Tibial nerve (tissue), 4 donors: ENCODE measurements around the gene KRTAP10-3. TPM values are rescaled to one million over a fixed set of nuclear protein-coding genes. Genes with fewer than 3 reads are reported as not detected.
"Not testable (repeated sequence)": the region's sequence is repeated elsewhere in the genome, so short reads cannot be mapped to it uniquely, and the experiment has no call there.

ENCODE experiments used
- DNase-seq, 2 donors: peaks; one replicate each; pipeline ENCODE4 v3.0.0-alpha.2; 2019; ENCODE audit warnings: low spot score in 2 of 2
- H3K27ac ChIP-seq, 4 donors: fragments of 200-600 bp; sonication (generic) in 3 of 4; one replicate each; pipeline ENCODE4 v1.5.1; 2017 to 2019; ENCODE audit warnings: mild to moderate bottlenecking in 1 of 4
- H3K27me3 ChIP-seq, 2 donors: fragments of 200-600 bp; sonication (generic) in 1 of 2; one replicate each; pipeline versions ENCODE4 v1.5.1 to v1.6.0; 2017 to 2019
- H3K36me3 ChIP-seq, 3 donors: fragments of 200-600 bp; sonication (generic); one replicate each; pipeline ENCODE4 v1.5.1; 2018 to 2019
- H3K4me1 ChIP-seq, 4 donors: fragments of 200-600 bp; sonication (generic) in 3 of 4; one replicate each; pipeline ENCODE4 v1.5.1; 2017 to 2019
- H3K4me3 ChIP-seq, 4 donors: fragments of 200-600 bp; sonication (generic) in 3 of 4; one replicate each; pipeline ENCODE4 v1.5.1; 2017 to 2019; ENCODE audit warnings: mild to moderate bottlenecking in 1 of 4, moderate library complexity in 1 of 4
- H3K9me3 ChIP-seq, 4 donors: fragments of 200-600 bp; sonication (generic) in 3 of 4; one replicate each; pipeline ENCODE4 v1.5.1; 2017 to 2019
- EP300 ChIP-seq, 2 donors: sonication (generic); formaldehyde crosslinking; IDR thresholded peaks; one replicate each; pipeline ENCODE4 v1.6.1; 2017; ENCODE audit warnings: antibody characterized with exemption in 2 of 2, mild to moderate bottlenecking in 1 of 2
- POLR2A ChIP-seq, 2 donors: fragments of 450-650 bp; IDR thresholded peaks; one replicate each; pipeline ENCODE4 v1.6.1; 2017; ENCODE audit warnings: antibody characterized with exemption in 2 of 2, mild to moderate bottlenecking in 2 of 2, moderate library complexity in 2 of 2
- WGBS, 2 donors: methylation state at CpG; one replicate each; pipeline ENCODE4 v1.1.5; 2018; 5-methylcytosine and 5-hydroxymethylcytosine counted together
- total RNA-seq, 4 donors: library from RNA; depleted of rRNA; stranded (reverse); fragments of >200 nt; gene quantifications; one replicate each; pipeline ENCODE4 v1.1.0, GENCODE V29; 2016
- TF ChIP-seq, protein P1 (sequence below), 5 experiments: fragments of 200-600 bp in 3 of 5; fragments of 450-650 bp in 2 of 5; sonication (generic) in 3 of 5; IDR thresholded peaks; one replicate each; pipeline ENCODE4 v1.5.1; 2016 to 2019; ENCODE audit warnings: antibody characterized with exemption in 5 of 5, mild to moderate bottlenecking in 3 of 5, moderate library complexity in 2 of 5

The KRTAP10-3 gene
- total RNA-seq, 4 donors from 2014 or later: not detected

DNA sequence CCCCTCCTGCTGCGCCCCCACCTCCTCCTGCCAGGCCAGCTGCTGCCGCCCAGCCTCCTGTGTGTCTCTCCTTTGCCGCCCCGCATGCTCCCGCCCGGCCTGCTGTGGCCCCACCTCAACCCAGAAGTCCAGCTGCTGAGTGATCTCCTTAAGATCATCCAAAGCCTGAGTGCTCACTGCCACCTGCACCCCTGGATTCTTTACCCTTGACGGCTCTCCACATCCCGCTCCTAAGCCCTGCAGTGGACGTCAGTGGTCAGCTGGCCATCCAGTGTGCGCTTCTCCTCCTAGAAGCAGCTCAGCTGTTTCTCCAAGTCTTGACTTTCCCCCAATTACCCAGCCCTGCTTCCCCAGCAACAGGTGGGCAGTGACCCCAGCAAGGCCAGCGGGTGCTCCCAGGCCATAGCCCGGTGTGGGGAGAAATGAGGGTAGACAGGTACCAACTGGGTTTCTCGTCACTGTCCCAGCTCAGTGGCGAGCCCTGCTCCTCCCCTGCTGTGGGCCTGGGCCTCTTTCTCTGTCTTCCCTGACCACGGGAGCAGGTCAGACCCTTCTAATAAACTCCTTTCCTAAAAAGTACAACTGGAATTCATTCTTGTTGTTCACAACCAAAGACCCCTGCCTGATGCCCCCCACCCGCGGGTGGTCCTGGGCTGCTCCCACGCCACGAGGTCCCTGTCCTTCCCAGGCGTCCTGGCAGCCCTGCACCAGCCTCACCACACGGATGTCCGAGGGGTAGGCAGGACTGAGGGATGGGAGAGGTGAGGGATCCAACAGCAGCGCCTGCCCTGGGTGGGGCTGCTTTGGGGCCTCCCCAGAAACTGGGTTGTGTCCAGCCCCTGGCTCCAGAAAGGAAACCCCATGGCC lies 43.2 kb upstream of the KRTAP10-3 start:
- Histone ChIP-seq H3K9me3 (peaks cover 0 to 24% (median 0%) of the 10 kb centered on the region in 4 donors), H3K36me3 (no peaks in the 10 kb centered on the region), H3K4me3 (no peak overlapping the region), H3K27me3 (no peaks in the 10 kb centered on the region), H3K4me1 (no peaks in the 10 kb centered on the region), H3K27ac (no peak overlapping the region)
- no peak for TF ChIP-seq POLR2A (IDR thresholded peaks at IDR 0.05)
- TF ChIP-seq, protein P1, sequence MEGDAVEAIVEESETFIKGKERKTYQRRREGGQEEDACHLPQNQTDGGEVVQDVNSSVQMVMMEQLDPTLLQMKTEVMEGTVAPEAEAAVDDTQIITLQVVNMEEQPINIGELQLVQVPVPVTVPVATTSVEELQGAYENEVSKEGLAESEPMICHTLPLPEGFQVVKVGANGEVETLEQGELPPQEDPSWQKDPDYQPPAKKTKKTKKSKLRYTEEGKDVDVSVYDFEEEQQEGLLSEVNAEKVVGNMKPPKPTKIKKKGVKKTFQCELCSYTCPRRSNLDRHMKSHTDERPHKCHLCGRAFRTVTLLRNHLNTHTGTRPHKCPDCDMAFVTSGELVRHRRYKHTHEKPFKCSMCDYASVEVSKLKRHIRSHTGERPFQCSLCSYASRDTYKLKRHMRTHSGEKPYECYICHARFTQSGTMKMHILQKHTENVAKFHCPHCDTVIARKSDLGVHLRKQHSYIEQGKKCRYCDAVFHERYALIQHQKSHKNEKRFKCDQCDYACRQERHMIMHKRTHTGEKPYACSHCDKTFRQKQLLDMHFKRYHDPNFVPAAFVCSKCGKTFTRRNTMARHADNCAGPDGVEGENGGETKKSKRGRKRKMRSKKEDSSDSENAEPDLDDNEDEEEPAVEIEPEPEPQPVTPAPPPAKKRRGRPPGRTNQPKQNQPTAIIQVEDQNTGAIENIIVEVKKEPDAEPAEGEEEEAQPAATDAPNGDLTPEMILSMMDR (IDR thresholded peaks at IDR 0.05): no peak
- TF ChIP-seq EP300 (IDR thresholded peaks at IDR 0.05): no peak
- no peak for DNase-seq
- 73 to 78% methylated on average over 21 to 23 of the region's 23 CpGs for WGBS, 2 donors

- not testable (repeated sequence) for H3K4me1 ChIP-seq, H3K27me3 ChIP-seq, H3K36me3 ChIP-seq, H3K27ac ChIP-seq, H3K4me3 ChIP-seq, DNase-seq
- H3K9me3 ChIP-seq: peaks cover 0 to 19% (median 0%) of the 10 kb centered on the region in 4 donors
- 78 to 79% methylated on average over 6 to 10 of the region's 10 CpGs for WGBS, 2 donors
Observed at GRCh38 chr21:44601091-44601490, 42.5 kb upstream of the KRTAP10-3 start.

DNA sequence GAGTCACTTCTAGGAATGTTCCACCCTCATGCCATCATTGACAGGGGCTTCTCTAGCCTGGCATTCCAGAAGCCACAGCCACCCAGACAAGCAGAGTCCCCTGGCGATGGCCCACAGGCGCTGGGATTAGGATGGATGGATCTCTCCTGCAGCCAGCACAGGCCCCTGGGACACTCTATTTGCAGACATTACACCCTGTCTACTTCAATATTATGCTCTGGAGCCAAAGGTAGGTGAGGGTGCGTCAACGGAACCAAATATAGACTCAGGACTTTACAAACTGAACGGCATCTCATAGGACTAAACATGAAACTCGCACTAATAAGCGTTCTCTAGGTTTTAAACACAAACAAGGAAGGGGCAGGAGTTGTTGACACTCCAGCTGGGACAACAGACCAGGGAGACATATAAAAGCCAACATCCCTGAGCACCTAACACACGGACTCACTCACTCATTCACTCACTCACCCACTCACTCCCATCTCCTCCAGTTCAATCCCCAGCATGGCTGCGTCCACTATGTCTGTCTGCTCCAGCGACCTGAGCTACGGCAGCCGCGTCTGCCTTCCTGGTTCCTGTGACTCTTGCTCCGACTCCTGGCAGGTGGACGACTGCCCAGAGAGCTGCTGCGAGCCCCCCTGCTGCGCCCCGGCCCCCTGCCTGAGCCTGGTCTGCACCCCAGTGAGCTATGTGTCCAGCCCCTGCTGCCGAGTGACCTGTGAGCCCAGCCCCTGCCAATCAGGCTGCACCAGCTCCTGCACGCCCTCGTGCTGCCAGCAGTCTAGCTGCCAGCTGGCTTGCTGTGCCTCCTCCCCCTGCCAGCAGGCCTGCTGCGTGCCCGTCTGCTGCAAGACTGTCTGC lies 41.8 kb upstream of the KRTAP10-3 start, which contains the start of gene KRTAP10-7:
Gene KRTAP10-7, plus strand, starts transcription at position 480 of the 861 bp plus-strand sequence. Its CDS starts 25 bp downstream, at position 505.
- H3K27me3 ChIP-seq, H3K27ac ChIP-seq, H3K4me1 ChIP-seq, DNase-seq, H3K36me3 ChIP-seq, H3K4me3 ChIP-seq: not testable (repeated sequence)
- 71 to 77% methylated on average over 16 to 23 of the region's 23 CpGs for WGBS, 2 donors
- H3K9me3 ChIP-seq: peaks cover 0 to 18% (median 0%) of the 10 kb centered on the region in 4 donors

DNA sequence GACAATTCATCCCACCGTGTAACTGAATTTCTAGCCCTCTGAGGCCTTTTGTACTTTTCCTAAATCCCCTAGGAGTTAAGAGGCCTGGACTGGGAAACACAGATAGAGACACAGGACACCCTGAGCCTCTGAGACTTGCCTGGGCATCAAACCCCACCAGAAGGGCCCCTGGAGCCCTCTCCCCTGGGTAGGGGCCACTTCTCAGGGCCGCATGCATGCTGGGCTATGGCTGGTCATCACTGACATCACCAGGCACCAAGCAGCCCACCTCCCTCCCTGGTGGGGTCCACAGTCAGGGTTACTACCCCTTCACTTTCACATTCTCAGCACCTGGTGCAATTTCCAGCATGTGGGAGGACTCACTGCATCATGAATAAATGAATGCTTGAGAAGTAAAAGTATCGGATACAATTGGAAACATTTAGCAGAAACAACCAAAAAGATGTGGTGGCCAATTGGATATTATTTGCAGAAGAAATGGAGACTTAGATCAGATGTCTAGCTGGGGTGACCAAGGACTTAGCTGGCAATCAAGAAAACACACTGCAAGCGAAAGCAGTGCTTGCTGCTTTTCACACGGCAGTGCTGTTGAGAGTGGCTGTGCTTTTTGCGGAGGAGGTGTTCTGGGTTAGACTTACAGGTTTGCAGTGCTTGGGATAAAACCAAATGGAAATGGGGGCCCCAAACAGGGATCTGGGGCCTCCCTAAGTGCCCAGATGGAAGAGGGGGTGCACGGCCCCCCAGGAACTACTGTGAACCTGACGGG lies 40.9 kb upstream of the KRTAP10-3 start:
- 77 to 82% methylated on average over 8 of the region's 8 CpGs for WGBS, 2 donors
- Histone ChIP-seq H3K4me1 (no peaks in the 10 kb centered on the region), H3K27me3 (no peaks in the 10 kb centered on the region), H3K9me3 (peaks cover 0 to 17% (median 0%) of the 10 kb centered on the region in 4 donors), H3K36me3 (no peaks in the 10 kb centered on the region), H3K4me3 (no peak overlapping the region), H3K27ac (no peak overlapping the region)
- DNase-seq: no peak
- TF ChIP-seq, protein P1 (IDR thresholded peaks at IDR 0.05): no peak
- TF ChIP-seq POLR2A (IDR thresholded peaks at IDR 0.05) (no peak), EP300 (IDR thresholded peaks at IDR 0.05) (no peak)

DNA sequence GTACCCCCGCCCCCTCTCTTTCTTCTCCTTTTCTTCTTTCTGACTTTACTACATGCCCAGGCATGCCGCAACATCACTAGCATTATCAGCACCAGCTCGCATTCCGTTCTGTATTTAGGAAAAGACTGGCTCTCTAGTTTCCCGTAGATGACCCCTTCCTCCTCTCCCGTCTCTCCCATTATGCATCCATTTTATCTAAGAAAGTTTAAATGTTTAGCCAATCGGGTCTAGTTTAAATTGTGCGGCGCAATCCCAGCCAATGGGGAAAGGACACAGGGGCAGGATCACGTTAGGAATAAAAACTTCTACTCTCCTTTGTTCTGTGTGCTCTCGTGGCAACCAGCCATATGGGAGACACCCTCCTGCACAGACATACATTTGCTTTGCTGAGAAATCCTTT lies 39.5 kb upstream of the KRTAP10-3 start:
- H3K36me3 ChIP-seq: no peaks in the 10 kb centered on the region

More for the DNA sequence above, 39.5 kb upstream of the KRTAP10-3 start:
- no peak for DNase-seq
- no peaks in the 10 kb centered on the region for H3K4me1 ChIP-seq
- H3K27ac ChIP-seq: no peak overlapping the region
- H3K4me3 ChIP-seq: no peak overlapping the region
- peaks cover 0 to 2% of the 10 kb centered on the region in 2 donors for H3K27me3 ChIP-seq
- TF ChIP-seq, protein P1 (IDR thresholded peaks at IDR 0.05): no peak
- TF ChIP-seq POLR2A (IDR thresholded peaks at IDR 0.05) (no peak), EP300 (IDR thresholded peaks at IDR 0.05) (no peak)
- WGBS, 2 donors: 61 to 69% methylated on average over 11 of the region's 11 CpGs
- H3K9me3 ChIP-seq: peaks cover 0 to 10% (median 0%) of the 10 kb centered on the region in 4 donors
